Articular chondrocyte of knee joint (primary cell): ENCODE results near the gene ABCE1. TPM values are rescaled to one million over a fixed set of nuclear protein-coding genes. Genes with fewer than 3 reads are reported as not detected.

Experiments used
- small RNA-seq: library from RNA; depleted of rRNA; stranded (forward); fragments of <200 nt; gene quantifications from one replicate; pipeline ENCODE3, GENCODE V24; 2012
- total RNA-seq: library from RNA; depleted of rRNA; stranded (reverse); fragments of >200 nt; gene quantifications from 2 replicates; pipeline ENCODE4 v1.2.3, GENCODE V29; 2012

ABCE1 gene
- 101 and 118 TPM in 2 replicates for total RNA-seq

DNA sequence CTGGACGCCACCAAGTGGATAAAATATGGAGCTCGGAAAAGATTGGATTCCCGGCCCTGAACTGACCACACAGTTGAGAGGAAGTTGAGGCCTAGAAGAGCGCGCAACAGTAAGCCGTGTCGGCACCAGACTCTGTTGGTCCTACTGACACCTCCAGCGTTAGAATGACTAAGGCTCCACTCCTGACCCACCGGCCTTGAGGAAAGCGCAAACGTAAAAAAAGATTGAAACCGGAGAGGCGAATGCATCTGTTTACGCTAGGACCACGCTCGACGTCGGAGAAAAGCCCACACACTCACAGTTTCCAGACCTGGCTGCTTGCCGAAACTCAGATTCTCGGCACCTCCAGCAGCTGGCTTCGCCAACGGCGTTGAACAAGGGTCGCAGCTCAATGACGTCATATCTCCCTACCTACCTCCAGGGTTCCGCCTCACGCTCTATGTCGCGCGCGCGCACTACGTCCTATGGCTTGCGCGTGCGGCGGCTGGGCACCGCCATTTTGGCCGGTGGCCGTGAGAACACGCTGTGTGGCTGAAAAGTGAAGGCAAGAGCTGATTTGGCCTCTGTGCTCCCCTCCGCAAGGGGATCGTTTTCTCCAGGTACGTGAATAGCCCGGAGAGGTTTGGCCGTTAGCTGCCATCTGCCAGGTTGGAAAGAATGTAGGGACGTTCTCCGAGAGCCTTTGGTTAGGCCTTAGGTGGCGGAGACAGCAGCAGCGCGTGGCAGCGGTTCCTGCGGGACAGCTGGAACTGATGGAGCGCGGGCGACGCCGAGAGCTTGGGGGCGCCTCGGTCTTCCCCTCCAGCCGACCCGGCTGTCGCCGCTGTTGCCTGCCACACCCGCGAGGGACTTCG is at the start of gene ABCE1, which contains the start of gene ANAPC10:
TSS of gene ABCE1 (plus strand) at position 491 of the 854 bp plus-strand sequence. CDS start 6,102 bp downstream, outside the sequence.
TSS of gene ANAPC10 (minus strand) at position 376 of the 854 bp plus-strand sequence. CDS start 2,097 bp downstream, outside the sequence.

Small RNAs within 50 kb of the gene (small RNA-seq; reads per million reads assigned to genes)
- not detected for gene RF00019

Other genes with a start within 250 kb of the ABCE1 start
- 26.3 and 30.4 TPM in 2 replicates for gene ANAPC10, start 115 bp upstream of the ABCE1 start, total RNA-seq
- gene OTUD4, start 82.3 kb downstream of the ABCE1 start, total RNA-seq = 32.1 and 34.1 TPM in 2 replicates